HG03565 (cell line): ENCODE measurements around the gene DPP6.
"Not testable (repeated sequence)": the region's sequence is repeated elsewhere in the genome, so short reads cannot be mapped to it uniquely, and the experiment has no call there.

ENCODE experiments used
- ATAC-seq: cut with Tn5 transposase; IDR thresholded peaks from one replicate; pipeline ENCODE4 v1.9.1; 2021; ENCODE audit warnings: mild to moderate bottlenecking, moderate library complexity; ENCODE audit not compliant: unreplicated experiment

Gene DPP6

GRCh38 chr7:154051643-154052529 lies at the start of gene DPP6:
DPP6 (plus strand) TSS chr7:154052398.
- ATAC-seq = not testable (repeated sequence)

GRCh38 chr7:154009423-154009911 lies 42.7 kb upstream of the DPP6 start:
- not testable (repeated sequence) for ATAC-seq

GRCh38 chr7:154010726-154011568 lies 41.3 kb upstream of the DPP6 start:
- ATAC-seq = not testable (repeated sequence)

GRCh38 chr7:154012800-154013199 lies 39.4 kb upstream of the DPP6 start:
- ATAC-seq = not testable (repeated sequence)

GRCh38 chr7:154015636-154016035 lies 36.6 kb upstream of the DPP6 start:
- ATAC-seq = not testable (repeated sequence)

- not testable (repeated sequence) for ATAC-seq
Measured at GRCh38 chr7:154018354-154018753, 33.8 kb upstream of the DPP6 start.

GRCh38 chr7:154027805-154028204 lies 24.4 kb upstream of the DPP6 start:
- ATAC-seq = not testable (repeated sequence)

- not testable (repeated sequence) for ATAC-seq
Measured at GRCh38 chr7:154030476-154031080, 21.6 kb upstream of the DPP6 start.

- ATAC-seq = not testable (repeated sequence)
Measured at GRCh38 chr7:154039466-154040165, 12.6 kb upstream of the DPP6 start.

- ATAC-seq = not testable (repeated sequence)
Measured at GRCh38 chr7:154050394-154050793, 1.8 kb upstream of the DPP6 start.

- not testable (repeated sequence) for ATAC-seq
Measured at GRCh38 chr7:154051006-154051642, 1.1 kb upstream of the DPP6 start.

- ATAC-seq = not testable (repeated sequence)
Measured at GRCh38 chr7:154052530-154053252, 493 bp downstream of the DPP6 start.

GRCh38 chr7:154053466-154054312 lies 1.5 kb downstream of the DPP6 start:
- ATAC-seq = not testable (repeated sequence)

- ATAC-seq = not testable (repeated sequence)
Measured at GRCh38 chr7:154054664-154055063, 2.5 kb downstream of the DPP6 start.

- ATAC-seq = not testable (repeated sequence)
Measured at GRCh38 chr7:154055491-154056106, 3.4 kb downstream of the DPP6 start.

GRCh38 chr7:154058783-154059182 lies 6.6 kb downstream of the DPP6 start:
- ATAC-seq = not testable (repeated sequence)

- not testable (repeated sequence) for ATAC-seq
Measured at GRCh38 chr7:154060551-154060950, 8.4 kb downstream of the DPP6 start.

- ATAC-seq = not testable (repeated sequence)
Measured at GRCh38 chr7:154071833-154072232, 19.6 kb downstream of the DPP6 start.
